NT2/D1 (cell line): ENCODE results near the gene KLK1.

Source experiments
- SUZ12 ChIP-seq: IDR thresholded peaks from 2 replicates; pipeline ENCODE4 v1.6.1; 2011; ENCODE audit not compliant: insufficient read length, insufficient read depth; ENCODE audit errors: extremely low read depth
- YY1 ChIP-seq: IDR thresholded peaks from 2 replicates; pipeline ENCODE4 v1.6.1; 2011; ENCODE audit not compliant: insufficient read length, insufficient read depth

GRCh38 chr19:50777830-50778303, 45.7 kb downstream of the KLK1 start:
- TF ChIP-seq SUZ12 (no peak), YY1 (no peak)
